ENCODE measurements around the gene MAPKAPK5. TPM values are rescaled to one million over a fixed set of nuclear protein-coding genes. Genes with fewer than 3 reads are reported as not detected.
"Not testable (repeated sequence)": the region's sequence is repeated elsewhere in the genome, so short reads cannot be mapped to it uniquely, and the experiment has no call there.

Gene MAPKAPK5
- total RNA-seq, 1 experiment from 2014 or later: 85.7 TPM

DNA sequence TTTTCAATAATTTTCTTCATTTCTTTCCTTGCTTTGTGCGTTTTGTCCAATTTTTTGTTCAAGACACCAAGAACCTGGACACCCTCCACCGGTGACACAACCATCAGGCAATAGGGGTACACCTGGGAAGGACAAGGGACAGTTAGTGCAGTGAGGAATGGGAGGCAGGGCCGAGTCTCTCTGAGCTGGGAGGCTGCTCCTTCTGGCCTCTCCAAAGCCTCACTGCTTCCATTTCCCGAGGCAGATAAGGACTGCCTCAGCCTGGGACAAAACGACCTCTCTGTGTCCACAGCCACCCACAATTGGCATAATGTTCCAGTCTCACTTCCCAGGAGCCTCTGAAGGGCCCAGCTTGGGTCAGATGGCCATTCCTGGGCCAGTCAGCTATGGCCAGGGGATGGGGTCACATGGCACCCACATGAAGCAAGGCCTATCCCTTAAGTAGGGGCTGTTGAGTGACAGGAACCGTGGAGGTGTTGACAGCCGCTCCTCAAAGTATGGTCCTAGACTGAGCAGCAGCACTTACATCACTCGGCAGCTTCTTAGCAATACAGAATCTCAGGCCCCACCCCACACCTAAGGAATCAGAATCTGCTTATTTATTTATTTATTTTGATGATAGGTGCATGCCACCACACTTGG, 13.6 kb upstream of the MAPKAPK5 start:
- Histone ChIP-seq H2BK120ac (ENCODE audit: low read depth, low read length, poor library complexity, severe bottlenecking) (no peak overlapping the region), H2BK20ac (ENCODE audit: low read depth, low read length, poor library complexity, severe bottlenecking) (no peak overlapping the region), H3K23ac (ENCODE audit: insufficient read length, low read depth, low read length) (no peak overlapping the region), H2BK5ac (ENCODE audit: insufficient read length, low read length) (no peak overlapping the region), H3K4ac (ENCODE audit: low read depth, low read length) (no peak overlapping the region), H3K23me2 (ENCODE audit: insufficient read length, low read depth, low read length, poor library complexity, severe bottlenecking) (no peaks in the 10 kb centered on the region), H3T11ph (ENCODE audit: low read length) (no peak overlapping the region), H3K9me3 (ENCODE audit: control insufficient read depth, low read depth, low read length) (no peaks in the 10 kb centered on the region), H3K9ac (ENCODE audit: extremely low read depth, insufficient read length, low read length) (no peak overlapping the region), H2BK12ac (ENCODE audit: insufficient read length, low read depth, low read length) (no peak overlapping the region), H3K4me2 (ENCODE audit: insufficient read depth, insufficient read length, low read length) (no peak overlapping the region), H3K79me1 (ENCODE audit: insufficient read depth, low read depth, low read length, poor library complexity, severe bottlenecking) (no peaks in the 10 kb centered on the region), H4K91ac (ENCODE audit: insufficient read length, low read depth, low read length) (no peak overlapping the region), H3K79me2 (ENCODE audit: insufficient read depth, low read length) (no peaks in the 10 kb centered on the region), H3K27me3 (ENCODE audit: insufficient read depth, low read length) (no peaks in the 10 kb centered on the region), H3K14ac (ENCODE audit: insufficient read depth, low read length) (no peak overlapping the region), H3K27ac (ENCODE audit: insufficient read length, low read depth, low read length) (no peak overlapping the region), H3K4me1 (ENCODE audit: insufficient read depth, low read length) (no peaks in the 10 kb centered on the region), H4K8ac (replicated peaks; ENCODE audit: insufficient read length, low read depth, low read length) (no peak overlapping the region), H3K56ac (ENCODE audit: insufficient read length, low read depth, low read length) (no peak overlapping the region), H2BK15ac (ENCODE audit: low read depth, low read length) (no peak overlapping the region), H2AFZ (ENCODE audit: low read length) (no peak overlapping the region), H3K18ac (ENCODE audit: insufficient read length, low read depth, low read length) (no peak overlapping the region), H2AK5ac (ENCODE audit: insufficient read length, low read length) (no peak overlapping the region), H4K5ac (ENCODE audit: insufficient read length, low read depth, low read length) (no peak overlapping the region), H4K20me1 (ENCODE audit: control insufficient read depth, insufficient read depth, insufficient read length) (no peaks in the 10 kb centered on the region)
- DNase-seq: no peak
- Mint-ChIP-seq H3K4me1 (peaks cover 10 to 12% of the 10 kb centered on the region in 2 experiments), H3K4me3 (no peak overlapping the region), H3K27me3 (ENCODE audit: low read depth) (peaks cover 5% of the 10 kb centered on the region), H3K9me3 (peaks cover 1 to 14% of the 10 kb centered on the region in 2 experiments; a peak in 3 of 5 replicates), H3K27ac (no peak overlapping the region), H3K36me3 (ENCODE audit: insufficient read depth in 1 of 3, low read depth in 3 of 3) (peaks cover 0 to 2% (median 0%) of the 10 kb centered on the region in 3 experiments; a peak in 2 of 7 replicates)
- WGBS (ENCODE audit: extremely low coverage, insufficient read length, low lambda C conversion rate): no CpG with 5 or more reads among the region's 8 CpGs
- no peak for TF ChIP-seq CTCF (conservative IDR thresholded peaks at IDR 0.05)

GRCh38 chr12:111829635-111830034, 12.4 kb upstream of the MAPKAPK5 start:
- not testable (repeated sequence) for H4K5ac ChIP-seq (ENCODE audit: insufficient read length, low read depth, low read length); H3K27ac ChIP-seq (ENCODE audit: insufficient read length, low read depth, low read length); H3K4me2 ChIP-seq (ENCODE audit: insufficient read depth, insufficient read length, low read length); H3K14ac ChIP-seq (ENCODE audit: insufficient read depth, low read length); H4K91ac ChIP-seq (ENCODE audit: insufficient read length, low read depth, low read length); H3K27me3 ChIP-seq (ENCODE audit: insufficient read depth, low read length); H3K4me1 ChIP-seq (ENCODE audit: insufficient read depth, low read length); H3K36me3 Mint-ChIP-seq (ENCODE audit: insufficient read depth in 1 of 3, low read depth in 3 of 3); DNase-seq; H3K27me3 Mint-ChIP-seq (ENCODE audit: low read depth); H3K79me1 ChIP-seq (ENCODE audit: insufficient read depth, low read depth, low read length, poor library complexity, severe bottlenecking); H3T11ph ChIP-seq (ENCODE audit: low read length); H3K27ac Mint-ChIP-seq; H3K4me3 Mint-ChIP-seq; H3K9me3 ChIP-seq (ENCODE audit: control insufficient read depth, low read depth, low read length); H3K4me1 Mint-ChIP-seq; H2BK120ac ChIP-seq (ENCODE audit: low read depth, low read length, poor library complexity, severe bottlenecking); H2AK5ac ChIP-seq (ENCODE audit: insufficient read length, low read length); H3K18ac ChIP-seq (ENCODE audit: insufficient read length, low read depth, low read length); H3K4ac ChIP-seq (ENCODE audit: low read depth, low read length); H3K23me2 ChIP-seq (ENCODE audit: insufficient read length, low read depth, low read length, poor library complexity, severe bottlenecking); H2AFZ ChIP-seq (ENCODE audit: low read length); H2BK15ac ChIP-seq (ENCODE audit: low read depth, low read length); H2BK12ac ChIP-seq (ENCODE audit: insufficient read length, low read depth, low read length); H2BK5ac ChIP-seq (ENCODE audit: insufficient read length, low read length); H3K79me2 ChIP-seq (ENCODE audit: insufficient read depth, low read length); H2BK20ac ChIP-seq (ENCODE audit: low read depth, low read length, poor library complexity, severe bottlenecking); H4K8ac ChIP-seq (replicated peaks; ENCODE audit: insufficient read length, low read depth, low read length); H3K23ac ChIP-seq (ENCODE audit: insufficient read length, low read depth, low read length); H3K56ac ChIP-seq (ENCODE audit: insufficient read length, low read depth, low read length); H4K20me1 ChIP-seq (ENCODE audit: control insufficient read depth, insufficient read depth, insufficient read length); H3K9ac ChIP-seq (ENCODE audit: extremely low read depth, insufficient read length, low read length)
- peaks cover 1 to 16% of the 10 kb centered on the region in 2 experiments; a peak in 3 of 5 replicates for H3K9me3 Mint-ChIP-seq
- no CpG with 5 or more reads among the region's 3 CpGs for WGBS (ENCODE audit: extremely low coverage, insufficient read length, low lambda C conversion rate)

Measured in H9 (cell line).